Cardiac fibroblast (primary cell): Measurements from ENCODE around the gene SLC43A2.
"Not testable (repeated sequence)": the region's sequence is repeated elsewhere in the genome, so short reads cannot be mapped to it uniquely, and the experiment has no call there.

Source experiments
- DNase-seq, 2 donors: peaks; one replicate each; pipeline versions ENCODE4 v3.0.0 to v3.0.0-alpha.2; 2010; ENCODE audit warnings: low read depth in 2 of 2
- H3K4me3 ChIP-seq, 2 donors: replicated peaks in 1 of 2; 1 replicate in 1 of 2; 2 replicates in 1 of 2; pipeline ENCODE4 v1.5.1; 2011; ENCODE audit warnings: low read depth in 2 of 2, low read length in 2 of 2, mild to moderate bottlenecking in 2 of 2, moderate library complexity in 1 of 2
- TF ChIP-seq, protein P1 (sequence below): IDR thresholded peaks from one replicate; pipeline ENCODE4 v1.5.1; 2011; ENCODE audit warnings: low read depth, mild to moderate bottlenecking, low read length, inconsistent platforms

Gene SLC43A2

DNA sequence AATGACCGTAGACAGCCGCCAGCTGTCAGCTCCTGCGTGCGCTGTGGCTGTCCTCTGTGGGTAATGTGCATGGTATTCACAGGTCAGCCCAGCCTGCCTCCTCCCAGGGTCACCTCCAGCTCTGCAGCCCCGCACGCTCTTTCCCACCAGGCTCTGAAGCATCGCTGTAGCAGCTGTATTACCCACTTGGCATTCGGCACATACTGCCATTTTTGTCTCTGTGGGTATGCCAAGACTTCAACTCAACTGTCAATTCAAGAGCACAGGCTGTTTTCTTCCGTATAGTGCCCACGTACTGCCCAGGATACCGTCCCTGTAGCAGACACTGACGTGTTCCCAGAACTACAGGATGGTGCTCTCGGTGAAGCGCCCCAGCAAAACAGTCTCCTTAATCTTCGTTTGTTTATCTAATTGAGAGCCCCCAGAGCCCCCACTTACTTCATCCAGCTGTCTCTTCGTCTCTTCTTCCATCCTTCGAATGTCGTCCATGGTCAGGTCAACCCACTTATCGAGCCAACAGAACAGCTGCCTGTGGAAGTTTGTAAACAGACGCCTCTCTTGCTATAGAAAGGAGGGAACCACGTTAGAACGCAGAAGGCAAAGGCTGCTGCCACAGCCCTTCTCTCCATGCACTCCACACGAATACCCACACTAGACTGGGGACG lies 94.8 kb downstream of the SLC43A2 start:
- DNase-seq = no peak
- H3K4me3 ChIP-seq = no peak overlapping the region
- TF ChIP-seq, protein P1, sequence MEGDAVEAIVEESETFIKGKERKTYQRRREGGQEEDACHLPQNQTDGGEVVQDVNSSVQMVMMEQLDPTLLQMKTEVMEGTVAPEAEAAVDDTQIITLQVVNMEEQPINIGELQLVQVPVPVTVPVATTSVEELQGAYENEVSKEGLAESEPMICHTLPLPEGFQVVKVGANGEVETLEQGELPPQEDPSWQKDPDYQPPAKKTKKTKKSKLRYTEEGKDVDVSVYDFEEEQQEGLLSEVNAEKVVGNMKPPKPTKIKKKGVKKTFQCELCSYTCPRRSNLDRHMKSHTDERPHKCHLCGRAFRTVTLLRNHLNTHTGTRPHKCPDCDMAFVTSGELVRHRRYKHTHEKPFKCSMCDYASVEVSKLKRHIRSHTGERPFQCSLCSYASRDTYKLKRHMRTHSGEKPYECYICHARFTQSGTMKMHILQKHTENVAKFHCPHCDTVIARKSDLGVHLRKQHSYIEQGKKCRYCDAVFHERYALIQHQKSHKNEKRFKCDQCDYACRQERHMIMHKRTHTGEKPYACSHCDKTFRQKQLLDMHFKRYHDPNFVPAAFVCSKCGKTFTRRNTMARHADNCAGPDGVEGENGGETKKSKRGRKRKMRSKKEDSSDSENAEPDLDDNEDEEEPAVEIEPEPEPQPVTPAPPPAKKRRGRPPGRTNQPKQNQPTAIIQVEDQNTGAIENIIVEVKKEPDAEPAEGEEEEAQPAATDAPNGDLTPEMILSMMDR = no peak

DNA sequence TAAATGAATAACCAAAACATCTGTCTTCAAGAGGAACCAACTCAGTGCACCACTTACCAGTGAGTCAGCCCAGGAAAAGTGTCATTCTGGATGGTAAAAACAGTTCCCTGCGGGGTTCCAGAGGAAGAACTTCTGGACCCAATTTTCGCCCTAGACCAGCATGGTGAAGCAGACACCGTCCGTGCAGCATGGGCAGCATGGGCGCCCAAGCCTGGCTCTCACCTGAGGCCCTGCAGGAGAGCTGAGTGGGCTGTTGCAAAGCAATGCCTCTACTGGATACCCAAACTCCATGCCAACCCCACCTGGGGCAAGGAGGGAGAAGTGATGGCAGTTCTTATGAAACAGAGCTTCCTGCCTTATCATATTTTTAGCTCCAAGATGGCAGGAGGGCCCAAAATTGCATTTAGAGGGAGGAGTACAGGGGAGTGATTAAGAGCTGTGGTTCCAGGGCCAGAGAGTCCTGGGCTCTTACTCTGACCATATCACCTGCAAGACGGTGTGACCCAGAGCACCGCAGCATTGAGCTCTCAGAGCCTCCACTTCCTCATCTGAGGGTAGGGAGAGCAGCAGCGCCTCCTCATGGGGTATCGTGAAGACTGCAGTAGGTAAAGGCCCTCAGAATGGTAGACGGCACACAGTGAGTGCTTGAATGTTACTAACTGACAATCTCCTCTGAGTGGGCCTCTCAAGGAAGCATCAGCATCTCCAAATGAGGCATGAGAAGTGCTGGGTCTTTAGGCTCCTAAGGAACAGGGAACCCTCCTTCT lies 95.6 kb downstream of the SLC43A2 start:
- peak; percentile 19 to 20 for DNase-seq
- no peak overlapping the region for H3K4me3 ChIP-seq
- TF ChIP-seq, protein P1 = peak; percentile 27

DNA sequence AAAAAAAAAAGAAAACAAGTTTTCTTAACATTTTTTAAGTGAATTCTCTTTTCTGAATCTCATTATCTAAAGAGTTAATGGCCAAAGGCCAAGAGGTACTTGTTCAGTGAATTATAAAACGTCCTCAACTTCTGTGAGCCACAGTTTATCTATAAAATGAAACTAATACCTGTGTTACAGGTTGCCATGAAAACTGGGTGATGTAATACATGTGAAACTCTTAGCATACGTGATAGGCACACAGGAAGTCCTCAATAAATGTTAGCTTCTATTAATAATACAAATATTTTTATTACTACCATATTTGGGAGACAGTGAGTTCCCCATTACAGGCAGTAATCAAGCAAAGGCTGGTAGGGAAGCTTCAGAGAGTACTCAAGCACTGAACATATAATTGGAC lies 98.8 kb downstream of the SLC43A2 start:
- TF ChIP-seq, protein P1 = no peak
- no peak for DNase-seq

DNA sequence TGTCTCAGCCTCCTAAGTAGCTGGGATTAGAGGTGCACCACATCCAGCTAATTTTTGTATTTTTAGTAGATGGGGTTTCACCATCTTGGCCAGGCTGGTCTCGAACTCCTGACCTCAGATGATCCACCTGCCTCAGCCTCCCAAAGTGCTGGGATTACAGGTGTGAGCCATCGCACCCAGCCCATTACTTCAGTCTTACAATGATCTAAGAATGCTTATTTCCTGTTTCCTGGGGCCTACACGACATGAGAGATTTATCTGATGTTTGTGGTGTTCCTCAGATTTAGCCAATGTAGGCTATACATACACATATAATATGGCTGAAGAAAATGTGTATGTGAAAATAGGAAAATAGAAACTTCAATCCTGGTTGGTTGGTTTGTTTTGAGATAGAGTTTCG lies 101.8 kb downstream of the SLC43A2 start:
- H3K4me3 ChIP-seq, DNase-seq: not testable (repeated sequence)

More for the DNA sequence above, 98.8 kb downstream of the SLC43A2 start:
- H3K4me3 ChIP-seq = no peak overlapping the region

DNA sequence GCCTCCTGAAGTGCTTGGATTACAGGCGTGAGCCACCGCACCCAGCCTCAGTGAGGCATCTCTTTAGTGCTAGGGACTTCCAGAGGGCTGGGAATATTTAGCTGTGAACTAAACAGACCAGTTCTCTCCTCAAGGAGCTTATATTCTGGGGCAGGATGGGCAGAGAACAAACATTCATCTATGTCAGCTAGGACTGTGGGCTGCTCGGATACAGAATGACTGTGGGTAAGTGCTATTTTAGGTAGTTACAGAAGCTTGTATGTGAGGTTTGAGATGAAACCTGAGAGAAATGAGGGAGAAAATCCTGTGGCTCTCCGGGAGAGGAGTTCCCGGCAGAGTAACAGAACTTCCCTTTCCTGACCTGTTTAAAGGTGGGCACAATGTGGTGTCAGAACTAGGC lies 106.0 kb downstream of the SLC43A2 start:
- H3K4me3 ChIP-seq = no peak overlapping the region
- no peak for DNase-seq
- TF ChIP-seq, protein P1 = no peak

DNA sequence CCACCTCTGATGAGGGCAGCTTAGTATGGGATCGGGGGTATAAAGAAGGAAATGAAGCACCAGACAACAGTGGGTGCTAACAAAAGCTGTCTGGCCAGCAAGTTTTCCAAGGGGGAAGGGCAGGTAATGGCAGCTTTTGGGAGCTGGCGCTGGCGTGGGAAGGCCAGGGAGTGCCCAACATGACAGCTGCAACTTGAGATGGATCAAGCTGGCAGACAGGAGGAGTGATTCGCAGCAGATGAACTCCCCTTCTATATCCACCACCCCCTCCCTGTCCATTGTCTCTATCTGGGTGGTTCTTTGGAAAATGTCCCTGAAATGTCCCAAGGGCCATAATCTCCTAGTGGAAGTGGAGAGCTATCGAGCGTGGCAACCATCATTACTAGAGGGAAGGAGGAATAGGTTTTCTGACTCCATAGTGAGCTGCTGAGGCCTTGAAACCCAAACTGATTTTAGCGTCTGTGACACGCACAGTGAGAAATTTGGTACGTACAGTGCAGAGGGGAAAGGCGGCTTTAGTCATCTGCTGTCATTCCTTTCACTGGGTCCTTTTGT lies 107.5 kb downstream of the SLC43A2 start:
- DNase-seq = no peak
- TF ChIP-seq, protein P1 = no peak

DNA sequence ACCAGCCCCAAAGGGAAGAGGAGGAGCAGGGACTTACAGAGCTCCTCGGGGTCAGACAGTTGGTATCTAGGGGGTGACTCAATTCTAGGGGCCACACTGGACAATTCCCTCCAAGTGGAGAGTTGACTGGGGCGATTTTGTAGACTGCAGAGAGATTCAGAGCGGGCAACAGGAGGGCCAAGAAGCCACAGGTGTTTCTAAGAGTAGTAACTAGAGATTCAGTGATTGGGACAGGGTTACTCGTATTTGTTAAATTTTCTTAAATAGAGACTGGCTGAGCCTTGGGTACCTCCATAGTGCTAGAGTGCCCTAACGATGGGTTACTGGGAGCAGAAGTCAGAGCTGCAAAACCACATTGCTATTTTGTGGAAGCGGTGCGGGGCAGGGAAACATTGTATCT lies 109.0 kb downstream of the SLC43A2 start:
- H3K4me3 ChIP-seq = no peak overlapping the region
- no peak for DNase-seq
- TF ChIP-seq, protein P1 = no peak

More for the DNA sequence above, 107.5 kb downstream of the SLC43A2 start:
- H3K4me3 ChIP-seq = no peak overlapping the region
